ENCODE results near the gene EPHA2. TPM values are rescaled to one million over a fixed set of nuclear protein-coding genes. Genes with fewer than 3 reads are reported as not detected.
"Not testable (repeated sequence)": the region's sequence is repeated elsewhere in the genome, so short reads cannot be mapped to it uniquely, and the experiment has no call there.

The EPHA2 gene
- total and polyA plus RNA-seq, 2 donors (not counting 3 experiments of a cell fraction or from before 2014, with no cell fraction given) = 141 to 147 TPM

DNA sequence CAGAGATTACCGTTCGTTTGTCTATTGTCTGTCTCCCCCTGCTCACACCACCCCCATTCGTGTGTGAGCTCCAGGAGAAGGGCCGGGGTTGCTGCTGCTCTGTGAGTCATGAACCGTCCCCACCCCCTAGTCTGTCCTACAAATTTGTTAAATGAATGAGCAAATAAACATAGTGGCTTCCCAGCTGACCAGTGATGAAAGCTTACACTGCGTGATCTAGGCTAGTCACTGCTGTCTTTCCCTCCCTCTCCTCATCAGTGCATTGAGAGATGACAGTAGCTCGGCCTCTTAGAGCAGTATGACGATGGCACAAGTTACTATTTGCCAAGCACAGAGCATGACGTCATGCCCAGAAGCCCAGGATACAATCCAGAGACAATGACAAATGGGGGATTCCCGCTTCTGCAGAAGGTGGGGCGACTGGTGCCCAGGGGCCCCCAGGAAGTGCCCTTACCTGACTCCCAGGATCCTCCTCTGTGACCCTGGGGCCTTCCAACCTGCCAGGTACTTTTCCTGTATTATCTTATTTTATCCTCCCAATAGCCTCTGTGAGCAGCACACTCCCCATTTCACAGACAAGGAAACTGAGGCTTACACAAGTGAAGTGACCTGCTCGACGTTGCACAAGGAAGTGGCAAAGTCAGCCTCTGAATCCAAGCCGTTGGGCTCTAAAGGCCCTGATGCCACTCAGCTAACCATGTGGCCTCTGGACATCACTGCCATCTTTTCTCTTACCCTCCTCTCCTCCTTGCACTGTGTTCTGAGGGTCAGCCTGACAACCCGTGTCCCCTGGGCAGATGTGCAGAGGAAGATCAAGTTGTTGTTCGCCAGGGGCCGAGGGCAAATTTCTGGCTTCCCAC, 8.6 kb upstream of the EPHA2 start:
- dilution Hi-C loops (cut with MboI; ENCODE audit: extremely low pct_ligation_motif_present, low sequenced_read_pairs) = no loop called here
- H3K4me2 ChIP-seq (ENCODE audit: insufficient read depth, low read length) = peak overlapping the region; percentile 9

DNA sequence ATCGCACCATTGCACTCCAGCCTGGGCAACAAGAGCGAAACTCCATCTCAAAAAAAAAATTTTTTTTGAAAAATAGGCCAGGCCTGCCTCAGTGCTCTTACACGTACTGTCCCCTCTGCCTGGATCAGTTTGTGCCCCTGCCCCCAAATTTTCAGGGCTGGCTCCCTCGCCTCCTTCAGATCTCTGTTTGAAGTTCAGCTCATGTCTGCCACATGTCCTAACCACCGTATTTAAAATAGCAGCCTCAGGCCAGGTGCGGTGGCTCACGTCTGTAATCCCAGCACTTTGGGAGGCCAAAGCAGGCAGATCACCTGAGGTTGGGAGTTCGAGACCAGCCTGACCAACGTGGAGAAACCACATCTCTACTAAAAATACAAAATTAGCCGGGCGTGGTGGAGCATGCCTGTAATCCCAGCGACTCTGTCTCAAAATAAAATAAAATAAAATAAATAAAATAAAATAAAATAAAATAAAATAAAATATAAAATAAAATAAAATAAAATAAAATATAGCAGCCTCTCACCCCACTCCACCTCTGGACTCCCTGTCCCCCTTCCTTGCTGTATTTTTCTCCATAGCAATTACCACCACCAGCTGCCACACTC, 7.8 kb upstream of the EPHA2 start:
- H3K9me1 ChIP-seq (replicated peaks; ENCODE audit: control insufficient read depth, extremely low read depth, insufficient read depth, low read length); H3K36me3 ChIP-seq (ENCODE audit: control insufficient read depth in 2 of 2, extremely low read depth in 1 of 2, insufficient read depth in 2 of 2, low read length in 2 of 2); dilution Hi-C loops (cut with MboI; ENCODE audit: extremely low pct_ligation_motif_present, low sequenced_read_pairs); H3K9me3 ChIP-seq (replicated peaks; ENCODE audit: control insufficient read depth, insufficient read depth, low read length); H2AFZ ChIP-seq (ENCODE audit: low read depth, low read length); BruUV-seq (replicated peaks); H3K27me3 ChIP-seq (ENCODE audit: control insufficient read depth in 2 of 2, insufficient read depth in 2 of 2, low read length in 2 of 2); H3K4me3 ChIP-seq (replicated peaks in 1 of 3; ENCODE audit: insufficient read depth in 1 of 3, low read depth in 1 of 3, low read length in 3 of 3); H4K20me1 ChIP-seq (replicated peaks; ENCODE audit: control insufficient read depth, extremely low read depth, insufficient read depth, low read length); FAIRE-seq; H3K79me2 ChIP-seq (ENCODE audit: control insufficient read depth, insufficient read depth, low read length); DNase-seq (ENCODE audit: low read depth, low spot score); H3K4me2 ChIP-seq (ENCODE audit: insufficient read depth, low read length): not testable (repeated sequence)
- ChIA-PET POLR2A (interaction anchor here (0.6 to 1.4 kb wide), 4 partner anchors 7 to 108 kb away, joined by 3 to 5 read pairs (median 3); no protein-coding TSS in a partner anchor), CTCF (interaction anchor here (1.3 to 2.2 kb wide), 6 partner anchors 11 to 85 kb away, joined by 3 to 13 read pairs (median 6); no protein-coding TSS in a partner anchor)
- Histone ChIP-seq H3K4me1 (ENCODE audit: control insufficient read depth, extremely low read depth, insufficient read depth, low read length) (peaks cover 15% of the 10 kb centered on the region), H3K9ac (replicated peaks; ENCODE audit: extremely low read depth, insufficient read depth, low read length) (peak overlapping the region; percentile 4), H3K27ac (ENCODE audit: insufficient read depth, low read depth, low read length) (peak overlapping the region; percentile 68)
- intact Hi-C loops (cut with micrococcal nuclease) = loop anchor here (1.0 kb wide), 2 partner anchors 7 to 18 kb away; partner anchors contain the start of gene EPHA2

More for the DNA sequence above, 8.6 kb upstream of the EPHA2 start:
- intact Hi-C loops (cut with micrococcal nuclease) = loop anchor here (1.0 kb wide), 2 partner anchors 8 to 17 kb away; partner anchors contain the start of gene EPHA2
- Histone ChIP-seq H3K9me3 (replicated peaks; ENCODE audit: control insufficient read depth, insufficient read depth, low read length) (no peaks in the 10 kb centered on the region), H3K79me2 (ENCODE audit: control insufficient read depth, insufficient read depth, low read length) (no peaks in the 10 kb centered on the region), H3K27ac (ENCODE audit: insufficient read depth, low read depth, low read length) (peak overlapping the region; percentile 68), H3K4me1 (ENCODE audit: control insufficient read depth, extremely low read depth, insufficient read depth, low read length) (peaks cover 15% of the 10 kb centered on the region), H2AFZ (ENCODE audit: low read depth, low read length) (no peak overlapping the region), H3K9ac (replicated peaks; ENCODE audit: extremely low read depth, insufficient read depth, low read length) (peak overlapping the region; percentile 4), H3K36me3 (ENCODE audit: control insufficient read depth in 2 of 2, extremely low read depth in 1 of 2, insufficient read depth in 2 of 2, low read length in 2 of 2) (no peaks in the 10 kb centered on the region), H3K27me3 (ENCODE audit: control insufficient read depth in 2 of 2, insufficient read depth in 2 of 2, low read length in 2 of 2) (no peaks in the 10 kb centered on the region), H3K9me1 (replicated peaks; ENCODE audit: control insufficient read depth, extremely low read depth, insufficient read depth, low read length) (no peaks in the 10 kb centered on the region), H4K20me1 (replicated peaks; ENCODE audit: control insufficient read depth, extremely low read depth, insufficient read depth, low read length) (no peaks in the 10 kb centered on the region), H3K4me3 (replicated peaks in 1 of 3; ENCODE audit: insufficient read depth in 1 of 3, low read depth in 1 of 3, low read length in 3 of 3) (no peak overlapping the region)
- peak; percentile 94 for FAIRE-seq
- ChIA-PET POLR2A (interaction anchor here (0.6 to 1.4 kb wide), 4 partner anchors 8 to 107 kb away, joined by 3 to 5 read pairs (median 3); no protein-coding TSS in a partner anchor), CTCF (interaction anchor here (0.7 to 2.2 kb wide), 7 partner anchors 8 to 86 kb away, joined by 3 to 13 read pairs (median 4); no protein-coding TSS in a partner anchor)
- peak; percentile 88 for DNase-seq (ENCODE audit: low read depth, low spot score)
- BruUV-seq (replicated peaks) = no TSS peak
- TF ChIP-seq FOS (IDR thresholded peaks at IDR 0.05; ENCODE audit: borderline replicate concordance, insufficient read depth, low read length) = peak; percentile 81
- no peak for TF ChIP-seq MYC (IDR thresholded peaks at IDR 0.05; ENCODE audit: low read depth, low read length)
- peak; percentile 29 for TF ChIP-seq JUN (IDR thresholded peaks at IDR 0.05; ENCODE audit: borderline replicate concordance, insufficient read depth, insufficient read length, low read depth)
- TF ChIP-seq POLR2A (IDR thresholded peaks at IDR 0.05; ENCODE audit: low read depth, low read length) = no peak
- peak; percentile 35 for TF ChIP-seq POLR2AphosphoS5 (IDR thresholded peaks at IDR 0.05; ENCODE audit: insufficient read depth, low read depth, low read length)

Measured in endothelial cell of umbilical vein (primary cell).